Right atrium auricular region (tissue), 2 donors: Measurements from ENCODE around the gene KCNQ1. TPM values are rescaled to one million over a fixed set of nuclear protein-coding genes. Genes with fewer than 3 reads are reported as not detected.

Experiments used
- DNase-seq: peaks from one replicate; pipeline ENCODE4 v3.0.0-alpha.2; 2019; ENCODE audit warnings: low spot score
- H3K27ac ChIP-seq, 2 donors: fragments of 200-600 bp; sonication (generic); 1 replicate in 1 of 2; 2 replicates in 1 of 2; pipeline ENCODE4 v1.5.1; 2016 to 2019
- H3K27me3 ChIP-seq, 2 donors: fragments of 200-600 bp; sonication (generic); one replicate each; pipeline versions ENCODE4 v1.5.1 to v1.6.0; 2017 to 2019
- H3K36me3 ChIP-seq: fragments of 200-600 bp; sonication (generic); one replicate; pipeline ENCODE4 v1.5.1; 2016
- H3K4me1 ChIP-seq, 2 donors: fragments of 200-600 bp; sonication (generic); one replicate each; pipeline versions ENCODE4 v1.5.1 to v1.6.0; 2017 to 2019
- H3K4me3 ChIP-seq, 2 donors: fragments of 200-600 bp; sonication (generic); 1 replicate in 1 of 2; 2 replicates in 1 of 2; pipeline ENCODE4 v1.5.1; 2017 to 2019; ENCODE audit warnings: mild to moderate bottlenecking in 1 of 2, moderate library complexity in 1 of 2
- H3K9me3 ChIP-seq, 2 donors: fragments of 200-600 bp; sonication (generic); one replicate each; pipeline ENCODE4 v1.5.1; 2019
- total RNA-seq, 2 donors: library from RNA; depleted of rRNA; stranded (reverse); fragments of >200 nt; gene quantifications; one replicate each; pipeline ENCODE4 v1.1.0, GENCODE V29; 2016
- TF ChIP-seq, protein P1 (sequence below), 2 donors: fragments of 200-600 bp; sonication (generic); IDR thresholded peaks; one replicate each; pipeline ENCODE4 v1.5.1; 2019; ENCODE audit warnings: antibody characterized with exemption in 2 of 2

The KCNQ1 gene
- total RNA-seq, 2 donors from 2014 or later, result 12.7 to 25.1 TPM

GRCh38 chr11:2673871-2674471, 229.2 kb downstream of the KCNQ1 start:
- Histone ChIP-seq H3K36me3 (no peaks in the 10 kb centered on the region), H3K27ac (no peak overlapping the region), H3K9me3 (no peaks in the 10 kb centered on the region), H3K27me3 (no peaks in the 10 kb centered on the region), H3K4me1 (peaks cover 0 to 18% of the 10 kb centered on the region in 2 donors), H3K4me3 (no peak overlapping the region)
- no peak for DNase-seq
- TF ChIP-seq, protein P1, sequence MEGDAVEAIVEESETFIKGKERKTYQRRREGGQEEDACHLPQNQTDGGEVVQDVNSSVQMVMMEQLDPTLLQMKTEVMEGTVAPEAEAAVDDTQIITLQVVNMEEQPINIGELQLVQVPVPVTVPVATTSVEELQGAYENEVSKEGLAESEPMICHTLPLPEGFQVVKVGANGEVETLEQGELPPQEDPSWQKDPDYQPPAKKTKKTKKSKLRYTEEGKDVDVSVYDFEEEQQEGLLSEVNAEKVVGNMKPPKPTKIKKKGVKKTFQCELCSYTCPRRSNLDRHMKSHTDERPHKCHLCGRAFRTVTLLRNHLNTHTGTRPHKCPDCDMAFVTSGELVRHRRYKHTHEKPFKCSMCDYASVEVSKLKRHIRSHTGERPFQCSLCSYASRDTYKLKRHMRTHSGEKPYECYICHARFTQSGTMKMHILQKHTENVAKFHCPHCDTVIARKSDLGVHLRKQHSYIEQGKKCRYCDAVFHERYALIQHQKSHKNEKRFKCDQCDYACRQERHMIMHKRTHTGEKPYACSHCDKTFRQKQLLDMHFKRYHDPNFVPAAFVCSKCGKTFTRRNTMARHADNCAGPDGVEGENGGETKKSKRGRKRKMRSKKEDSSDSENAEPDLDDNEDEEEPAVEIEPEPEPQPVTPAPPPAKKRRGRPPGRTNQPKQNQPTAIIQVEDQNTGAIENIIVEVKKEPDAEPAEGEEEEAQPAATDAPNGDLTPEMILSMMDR (IDR thresholded peaks at IDR 0.05), result no peak

- Histone ChIP-seq H3K27me3 (no peaks in the 10 kb centered on the region), H3K4me1 (peaks cover 0 to 18% of the 10 kb centered on the region in 2 donors), H3K27ac (no peak overlapping the region), H3K36me3 (no peaks in the 10 kb centered on the region), H3K4me3 (no peak overlapping the region), H3K9me3 (no peaks in the 10 kb centered on the region)
- TF ChIP-seq, protein P1 (IDR thresholded peaks at IDR 0.05), result no peak
- DNase-seq, result no peak
Observed at GRCh38 chr11:2674658-2675131, 229.9 kb downstream of the KCNQ1 start.

DNA sequence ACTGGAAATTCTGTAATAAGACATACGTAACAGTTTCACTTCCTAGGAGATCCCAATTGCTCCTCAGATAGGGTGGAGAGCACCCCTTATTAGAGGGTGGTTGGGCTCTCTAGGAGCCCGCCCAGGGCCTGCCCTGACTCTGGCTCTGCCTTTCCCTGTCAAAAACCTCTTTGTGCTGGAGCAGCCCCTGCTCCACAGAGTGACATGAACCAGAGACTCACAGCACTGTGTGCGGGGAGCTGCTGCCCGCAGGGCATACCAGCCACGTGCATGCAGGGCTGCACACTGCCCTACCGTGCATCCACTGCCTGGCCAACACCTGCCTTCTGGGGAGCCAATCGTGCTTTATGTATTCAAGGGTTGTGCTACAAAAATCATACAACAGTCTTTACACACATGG, 230.7 kb downstream of the KCNQ1 start:
- Histone ChIP-seq H3K27me3 (no peaks in the 10 kb centered on the region), H3K27ac (no peak overlapping the region), H3K4me3 (no peak overlapping the region), H3K36me3 (no peaks in the 10 kb centered on the region), H3K4me1 (peaks cover 0 to 18% of the 10 kb centered on the region in 2 donors), H3K9me3 (no peaks in the 10 kb centered on the region)
- TF ChIP-seq, protein P1 (IDR thresholded peaks at IDR 0.05), result no peak
- DNase-seq, result no peak

DNA sequence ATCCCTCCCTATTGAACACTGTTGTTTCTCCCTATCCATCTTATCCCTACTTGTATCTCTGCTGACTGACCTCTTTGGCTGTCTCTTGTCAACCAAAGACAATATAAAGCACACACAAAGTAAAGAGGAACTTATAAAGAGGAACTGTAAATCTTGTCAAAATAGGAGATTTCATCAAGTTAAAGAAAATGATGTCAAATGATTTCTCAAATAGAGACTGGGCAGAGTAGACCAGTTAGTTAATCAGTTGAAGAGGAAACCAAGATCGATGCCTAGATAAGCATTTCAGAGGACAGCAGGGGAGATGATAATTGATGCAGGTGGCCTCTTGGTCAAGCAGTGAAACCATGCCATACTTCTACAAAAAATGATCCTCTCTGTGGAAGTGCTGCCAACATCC, 232.3 kb downstream of the KCNQ1 start:
- H3K4me3 ChIP-seq, result no peak overlapping the region
- TF ChIP-seq, protein P1 (IDR thresholded peaks at IDR 0.05), result no peak
- no peaks in the 10 kb centered on the region for H3K36me3 ChIP-seq
- no peaks in the 10 kb centered on the region for H3K27me3 ChIP-seq
- no peaks in the 10 kb centered on the region for H3K9me3 ChIP-seq
- peaks cover 0 to 18% of the 10 kb centered on the region in 2 donors for H3K4me1 ChIP-seq
- DNase-seq, result no peak
- H3K27ac ChIP-seq, result no peak overlapping the region

GRCh38 chr11:2678396-2678795, 233.6 kb downstream of the KCNQ1 start:
- Histone ChIP-seq H3K9me3 (no peaks in the 10 kb centered on the region), H3K27ac (no peak overlapping the region), H3K27me3 (no peaks in the 10 kb centered on the region), H3K4me1 (peaks cover 0 to 18% of the 10 kb centered on the region in 2 donors), H3K4me3 (no peak overlapping the region), H3K36me3 (no peaks in the 10 kb centered on the region)
- no peak for DNase-seq
- TF ChIP-seq, protein P1 (IDR thresholded peaks at IDR 0.05), result no peak
